GM12878 (cell line): Measurements from ENCODE around the gene ZNF765. TPM values are rescaled to one million over a fixed set of nuclear protein-coding genes. Genes with fewer than 3 reads are reported as not detected.

Experiments
- ATAC-seq: fragments of 200-7000 bp; cut with Tn5 transposase; 3 replicates; pipeline ENCODE4 v1.9.1; 2020; ENCODE audit warnings: mild to moderate bottlenecking, moderate library complexity
- BruUV-seq: library from RNA; stranded (reverse); fragments of 400-500 nt; replicated peaks from 2 replicates; lab custom pipeline; 2021; lab: Mats Ljungman, UMichigan
- CTCF ChIA-PET: fragments of 300-600 bp; sonication (Branson Sonifier 250); formaldehyde crosslinking; extraction: SDS; loops from one replicate; lab custom pipeline; 2021; ENCODE audit warnings: inconsistent platforms; lab: Yijun Ruan, JAX
- POLR2A ChIA-PET: fragments of 350-600 bp; formaldehyde crosslinking; extraction: SDS; loops from one replicate; lab custom pipeline; 2021; ENCODE audit warnings: inconsistent platforms; lab: Charles Lee
- RAD21 ChIA-PET: fragments of 300-600 bp; sonication (Branson Sonifier 250); formaldehyde crosslinking; loops from one replicate; lab custom pipeline; 2023; ENCODE audit warnings: antibody characterized with exemption; ENCODE audit not compliant: unreplicated experiment; lab: Charles Lee
- SMC1A ChIA-PET: fragments of 300-600 bp; sonication (Branson Sonifier 250); formaldehyde crosslinking; loops from one replicate; lab custom pipeline; 2023; ENCODE audit not compliant: unreplicated experiment, uncharacterized antibody; lab: Charles Lee
- DNase-seq: peaks from one replicate; pipeline ENCODE4 v3.0.0-alpha.2; 2011; ENCODE audit warnings: low read depth, low spot score
- FAIRE-seq: peaks from 3 replicates; lab custom pipeline; 2011; peaks lifted over from hg19 to GRCh38; lab: Jason Lieb, UNC
- H2AFZ ChIP-seq: 2 replicates; pipeline ENCODE4 v1.6.0; 2011; ENCODE audit warnings: low read depth, low read length, control low read depth; ENCODE audit not compliant: control insufficient read depth
- H3K27ac ChIP-seq: 2 replicates; pipeline ENCODE4 v1.5.1; 2011; ENCODE audit warnings: control low read depth; ENCODE audit not compliant: control insufficient read depth, insufficient read depth
- H3K27me3 ChIP-seq, 2 experiments: replicated peaks in 1 of 2; 2 replicates each; pipeline versions ENCODE4 v1.6.0 to v1.6.1; 2011; ENCODE audit warnings: low read length in 1 of 2; ENCODE audit not compliant: control insufficient read depth in 2 of 2, insufficient read depth in 2 of 2
- H3K36me3 ChIP-seq, 2 experiments: 2 replicates each; pipeline ENCODE4 v1.5.1; 2011; ENCODE audit warnings: low read length in 1 of 2; ENCODE audit not compliant: control insufficient read depth in 2 of 2, insufficient read depth in 2 of 2
- H3K4me1 ChIP-seq: 2 replicates; pipeline ENCODE4 v1.6.1; 2011; ENCODE audit warnings: mild to moderate bottlenecking, low read length, moderate library complexity, mixed read lengths; ENCODE audit not compliant: control insufficient read depth, insufficient read depth
- H3K4me2 ChIP-seq: 2 replicates; pipeline ENCODE4 v1.6.0; 2011; ENCODE audit warnings: control low read depth; ENCODE audit not compliant: control insufficient read depth, insufficient read depth
- H3K4me3 ChIP-seq: fragments of 200-600 bp; sonication (generic); 2 replicates; pipeline ENCODE4 v1.5.1; 2016
- H3K79me2 ChIP-seq: 2 replicates; pipeline ENCODE4 v1.6.0; 2011; ENCODE audit warnings: low read length; ENCODE audit not compliant: control insufficient read depth, insufficient read depth
- H3K9ac ChIP-seq: 2 replicates; pipeline ENCODE4 v1.8.0; 2011; ENCODE audit warnings: low read length, control low read depth, mixed read lengths; ENCODE audit not compliant: control insufficient read depth, insufficient read depth
- H3K9me3 ChIP-seq: replicated peaks from 3 replicates; pipeline ENCODE4 v1.5.1; 2011; ENCODE audit warnings: mild to moderate bottlenecking, low read length; ENCODE audit not compliant: control insufficient read depth, insufficient read depth
- H4K20me1 ChIP-seq: 2 replicates; pipeline ENCODE4 v1.6.0; 2011; ENCODE audit not compliant: control insufficient read depth, insufficient read depth
- ATF7 ChIP-seq: fragments of 450-650 bp; IDR thresholded peaks from 2 replicates; pipeline ENCODE4 v1.6.1; 2016; ENCODE audit warnings: low read depth, mild to moderate bottlenecking
- BCL11A ChIP-seq: IDR thresholded peaks from 2 replicates; pipeline ENCODE4 v1.6.1; 2011; ENCODE audit warnings: low read depth, low read length
- BHLHE40 ChIP-seq, 2 experiments: fragments of 450-650 bp in 1 of 2; IDR thresholded peaks; 2 replicates each; pipeline ENCODE4 v1.6.1; 2011 to 2017; ENCODE audit warnings: low read depth in 2 of 2, borderline replicate concordance in 1 of 2, improper control_type of control experiment in 1 of 2, low read length in 1 of 2, mild to moderate bottlenecking in 1 of 2
- CBX5 ChIP-seq: sonication (generic); IDR thresholded peaks from 2 replicates; pipeline ENCODE4 v1.6.1; 2016; ENCODE audit warnings: low read depth, moderate library complexity, mild to moderate bottlenecking, inconsistent platforms
- DPF2 ChIP-seq: fragments of 450-650 bp; IDR thresholded peaks from 2 replicates; pipeline ENCODE4 v1.6.1; 2017; ENCODE audit warnings: mild to moderate bottlenecking
- FOXK2 ChIP-seq: fragments of 450-650 bp; IDR thresholded peaks from 2 replicates; pipeline ENCODE4 v1.6.1; 2017; ENCODE audit warnings: mild to moderate bottlenecking, moderate library complexity
- HDGF ChIP-seq: fragments of 450-650 bp; IDR thresholded peaks from 2 replicates; pipeline ENCODE4 v1.6.1; 2016; ENCODE audit warnings: antibody characterized with exemption
- MEF2B ChIP-seq: fragments of 450-650 bp; IDR thresholded peaks from 2 replicates; pipeline ENCODE4 v1.6.1; 2018; ENCODE audit warnings: mild to moderate bottlenecking, moderate library complexity; ENCODE audit not compliant: partially characterized antibody, poor library complexity, severe bottlenecking
- NR2F1 ChIP-seq: fragments of 450-650 bp; conservative IDR thresholded peaks from 2 replicates; pipeline ENCODE4 v1.6.1; 2017; ENCODE audit warnings: mild to moderate bottlenecking
- PML ChIP-seq: IDR thresholded peaks from 2 replicates; pipeline ENCODE4 v1.6.1; 2012; ENCODE audit warnings: low read length, inconsistent platforms
- SREBF1 ChIP-seq: IDR thresholded peaks from 2 replicates; pipeline ENCODE4 v1.6.1; 2012; ENCODE audit warnings: mild to moderate bottlenecking, low read length
- TAF1 ChIP-seq: IDR thresholded peaks from 2 replicates; pipeline ENCODE4 v1.6.1; 2011; ENCODE audit warnings: mild to moderate bottlenecking, low read depth, low read length, borderline replicate concordance
- TCF7 ChIP-seq: IDR thresholded peaks from 2 replicates; pipeline ENCODE4 v1.6.1; 2014; ENCODE audit warnings: antibody characterized with exemption, borderline replicate concordance
- YY1 ChIP-seq: IDR thresholded peaks from 2 replicates; pipeline ENCODE4 v1.6.1; 2011; ENCODE audit warnings: low read depth, mild to moderate bottlenecking, low read length
- ZBTB40 ChIP-seq: fragments of 450-650 bp; IDR thresholded peaks from 2 replicates; pipeline ENCODE4 v1.6.1; 2016; ENCODE audit warnings: mild to moderate bottlenecking, moderate library complexity, borderline replicate concordance
- ZSCAN29 ChIP-seq: fragments of 450-650 bp; IDR thresholded peaks from 2 replicates; pipeline ENCODE4 v1.6.1; 2017; ENCODE audit warnings: mild to moderate bottlenecking, moderate library complexity
- WGBS: methylation state at CpG from one replicate; pipeline ENCODE4 v1.1.6; 2016; ENCODE audit warnings: low lambda C conversion rate; ENCODE audit not compliant: insufficient replicate concordance, insufficient coverage; ENCODE audit errors: missing lambda C conversion rate; 5-methylcytosine and 5-hydroxymethylcytosine counted together
- in situ Hi-C: fragments of 300-500 bp; cut with MboI; formaldehyde crosslinking; loops from 9 replicates; pipeline ENCODE4 v1.14.3; 2018; ENCODE audit warnings: mixed read lengths
- intact Hi-C: fragments of 100-400 bp; cut with micrococcal nuclease; formaldehyde crosslinking; loops from one replicate; pipeline ENCODE4 v1.14.2; 2022; ENCODE audit not compliant: unreplicated experiment
- polyA plus RNA-seq, 11 experiments: library from polyadenylated mRNA; depleted of rRNA in 4 of 11; unstranded in 6 of 11; stranded (reverse) in 5 of 11; fragments of >200 nt; fragmentation: Nextera tagmentation in 4 of 11; fragmentation: Illumina TruSeq in 1 of 11; extraction: Ambion mirVana in 4 of 11; extraction: Trizol in 1 of 11; gene quantifications; 1 replicate in 1 of 11; 2 replicates in 10 of 11; pipeline versions ENCODE4 v1.2.1 to v1.2.3, GENCODE V29; 2011 to 2016; ENCODE audit warnings: inconsistent platforms in 2 of 11, missing spikeins in 2 of 11, low read depth in 1 of 11
- total RNA-seq, 4 experiments: library from RNA; depleted of rRNA in 3 of 4; stranded (reverse); fragments of >200 nt in 3 of 4; fragmentation: Illumina TruSeq in 1 of 4; extraction: Trizol in 1 of 4; gene quantifications; 2 replicates each; pipeline versions ENCODE4 v1.2.1 to v1.2.3, GENCODE V29; 2013 to 2021
- TF ChIP-seq, protein P1 (sequence below): IDR thresholded peaks from 2 replicates; pipeline ENCODE4 v1.6.1; 2011; ENCODE audit warnings: mild to moderate bottlenecking, low read depth, low read length, moderate library complexity; ENCODE audit not compliant: insufficient replicate concordance
- TF ChIP-seq, protein P2 (sequence below): fragments of 450-650 bp; IDR thresholded peaks from 2 replicates; pipeline ENCODE4 v1.6.1; 2018; ENCODE audit warnings: mild to moderate bottlenecking, low read depth, moderate library complexity; ENCODE audit not compliant: partially characterized antibody

ZNF765 gene
- total and polyA plus RNA-seq, 10 of the 15 experiments (the other 5 are each of a cell fraction or from before 2014, with no cell fraction given) = 2.9 to 12.7 (median 7.0) TPM

- no peak for TF ChIP-seq ZBTB40
Measured at GRCh38 chr19:53462861-53463260, 67.9 kb downstream of the ZNF765 start (continued).

DNA sequence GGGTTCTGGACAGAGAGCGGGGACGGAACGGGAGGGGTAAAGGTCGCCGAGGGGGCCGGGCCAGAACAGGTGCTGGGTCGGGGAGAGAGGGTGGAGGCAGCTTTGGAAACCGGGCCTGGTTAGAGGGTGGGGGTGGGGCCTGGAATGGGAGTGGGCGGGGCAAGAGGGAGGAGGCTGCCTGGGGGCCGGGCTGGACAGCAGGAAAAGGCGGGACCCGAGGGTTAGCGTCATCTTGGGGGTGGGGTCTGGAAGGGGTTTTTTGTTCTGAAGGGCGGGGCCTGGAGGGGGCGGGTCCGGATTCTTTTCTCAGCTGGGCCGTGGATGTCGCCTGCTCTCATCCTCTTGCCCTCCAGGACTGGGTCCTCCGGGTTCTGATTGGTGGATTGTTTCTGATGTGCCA lies 68.3 kb downstream of the ZNF765 start:
- ChIA-PET CTCF (no interaction called here), POLR2A (no interaction called here), SMC1A (no interaction called here), RAD21 (no interaction called here)
- 60% methylated on average over 5 of the region's 19 CpGs for WGBS
- intact Hi-C loops (no loop called here), in situ Hi-C loops (no loop called here)
- ATAC-seq = no peak
- no peaks in the 10 kb centered on the region for H3K27me3 ChIP-seq
- no peaks in the 10 kb centered on the region for H3K4me1 ChIP-seq
- no peaks in the 10 kb centered on the region for H4K20me1 ChIP-seq
- H3K9ac ChIP-seq = no peak overlapping the region
- H3K4me3 ChIP-seq = no peak overlapping the region
- no peak overlapping the region for H2AFZ ChIP-seq
- DNase-seq = no peak
- no peak for FAIRE-seq
- BruUV-seq = no TSS peak
- H3K9me3 ChIP-seq = no peaks in the 10 kb centered on the region; the same call in 1 of the 3 replicates
- peaks cover 1% of the 10 kb centered on the region; the same call in 1 of the 2 replicates for H3K79me2 ChIP-seq
- no peaks in the 10 kb centered on the region for H3K36me3 ChIP-seq
- H3K4me2 ChIP-seq = no peak overlapping the region
- H3K27ac ChIP-seq = no peak overlapping the region
- TF ChIP-seq ATF7 (no peak), CBX5 (no peak), FOXK2 (no peak), SREBF1 (no peak), TAF1 (no peak), DPF2 (no peak), YY1 (no peak), BHLHE40 (IDR thresholded peaks at IDR 0.05; ENCODE audit: borderline replicate concordance in 1 of 2, low read depth in 2 of 2, low read length in 1 of 2) (no peak), BCL11A (no peak), HDGF (no peak), TCF7 (no peak), ZSCAN29 (no peak), MEF2B (no peak), PML (no peak), NR2F1 (no peak)
- TF ChIP-seq, protein P1, sequence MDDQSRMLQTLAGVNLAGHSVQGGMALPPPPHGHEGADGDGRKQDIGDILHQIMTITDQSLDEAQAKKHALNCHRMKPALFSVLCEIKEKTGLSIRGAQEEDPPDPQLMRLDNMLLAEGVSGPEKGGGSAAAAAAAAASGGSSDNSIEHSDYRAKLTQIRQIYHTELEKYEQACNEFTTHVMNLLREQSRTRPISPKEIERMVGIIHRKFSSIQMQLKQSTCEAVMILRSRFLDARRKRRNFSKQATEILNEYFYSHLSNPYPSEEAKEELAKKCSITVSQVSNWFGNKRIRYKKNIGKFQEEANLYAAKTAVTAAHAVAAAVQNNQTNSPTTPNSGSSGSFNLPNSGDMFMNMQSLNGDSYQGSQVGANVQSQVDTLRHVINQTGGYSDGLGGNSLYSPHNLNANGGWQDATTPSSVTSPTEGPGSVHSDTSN = no peak
- TF ChIP-seq, protein P2, sequence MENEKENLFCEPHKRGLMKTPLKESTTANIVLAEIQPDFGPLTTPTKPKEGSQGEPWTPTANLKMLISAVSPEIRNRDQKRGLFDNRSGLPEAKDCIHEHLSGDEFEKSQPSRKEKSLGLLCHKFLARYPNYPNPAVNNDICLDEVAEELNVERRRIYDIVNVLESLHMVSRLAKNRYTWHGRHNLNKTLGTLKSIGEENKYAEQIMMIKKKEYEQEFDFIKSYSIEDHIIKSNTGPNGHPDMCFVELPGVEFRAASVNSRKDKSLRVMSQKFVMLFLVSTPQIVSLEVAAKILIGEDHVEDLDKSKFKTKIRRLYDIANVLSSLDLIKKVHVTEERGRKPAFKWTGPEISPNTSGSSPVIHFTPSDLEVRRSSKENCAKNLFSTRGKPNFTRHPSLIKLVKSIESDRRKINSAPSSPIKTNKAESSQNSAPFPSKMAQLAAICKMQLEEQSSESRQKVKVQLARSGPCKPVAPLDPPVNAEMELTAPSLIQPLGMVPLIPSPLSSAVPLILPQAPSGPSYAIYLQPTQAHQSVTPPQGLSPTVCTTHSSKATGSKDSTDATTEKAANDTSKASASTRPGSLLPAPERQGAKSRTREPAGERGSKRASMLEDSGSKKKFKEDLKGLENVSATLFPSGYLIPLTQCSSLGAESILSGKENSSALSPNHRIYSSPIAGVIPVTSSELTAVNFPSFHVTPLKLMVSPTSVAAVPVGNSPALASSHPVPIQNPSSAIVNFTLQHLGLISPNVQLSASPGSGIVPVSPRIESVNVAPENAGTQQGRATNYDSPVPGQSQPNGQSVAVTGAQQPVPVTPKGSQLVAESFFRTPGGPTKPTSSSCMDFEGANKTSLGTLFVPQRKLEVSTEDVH = no peak
